ENCODE data around the gene CLCN6. TPM values are rescaled to one million over a fixed set of nuclear protein-coding genes. Genes with fewer than 3 reads are reported as not detected.

Gene CLCN6
- total and polyA plus RNA-seq, 4 experiments from 2014 or later, result 1.4 to 20.9 (median 11.7) TPM

GRCh38 chr1:11875094-11875493 is 69.1 kb downstream of the CLCN6 start:
- no peaks in the 10 kb centered on the region for H3K9me3 Mint-ChIP-seq
- H3K4me3 Mint-ChIP-seq, result no peak overlapping the region
- H3K27ac Mint-ChIP-seq, result no peak overlapping the region
- no peaks in the 10 kb centered on the region for H3K36me3 Mint-ChIP-seq
- no peaks in the 10 kb centered on the region for H3K36me3 ChIP-seq (ENCODE audit: insufficient read depth, low read length)
- H3K4me1 Mint-ChIP-seq, result no peaks in the 10 kb centered on the region
- CTCF ChIA-PET (ENCODE audit: partially characterized antibody), result no interaction called here
- POLR2A ChIA-PET (ENCODE audit: partially characterized antibody), result no interaction called here
- no peak overlapping the region for H3K4me3 ChIP-seq (ENCODE audit: low read length in 2 of 2)
- no peak for DNase-seq
- H3K9me3 ChIP-seq (ENCODE audit: control insufficient read depth in 1 of 2, low read length in 2 of 2), result no peaks in the 10 kb centered on the region
- H3K27me3 Mint-ChIP-seq, result peaks cover 12 to 18% of the 10 kb centered on the region in 2 donors
- H3K27ac ChIP-seq (ENCODE audit: low read depth, low read length), result no peak overlapping the region
- intact Hi-C loops (cut with micrococcal nuclease), result no loop called here
- H3K27me3 ChIP-seq (ENCODE audit: insufficient read depth, low read length), result no peaks in the 10 kb centered on the region
- H3K4me1 ChIP-seq (ENCODE audit: insufficient read depth, low read length), result no peaks in the 10 kb centered on the region

GRCh38 chr1:11877074-11877473 is 71.1 kb downstream of the CLCN6 start:
- peaks cover 14 to 27% of the 10 kb centered on the region in 2 donors for H3K27me3 Mint-ChIP-seq

GRCh38 chr1:11878081-11878890 is 72.3 kb downstream of the CLCN6 start:
- POLR2A ChIA-PET (ENCODE audit: partially characterized antibody), result interaction anchor here (1.2 kb wide), 1 partner anchor 29 kb away, joined by 3 read pairs; no protein-coding TSS in a partner anchor
- no peaks in the 10 kb centered on the region for H3K4me1 ChIP-seq (ENCODE audit: insufficient read depth, low read length)
- Mint-ChIP-seq H3K4me3 (no peak overlapping the region), H3K36me3 (no peaks in the 10 kb centered on the region), H3K27me3 (peaks cover 17 to 27% of the 10 kb centered on the region in 2 donors), H3K27ac (no peak overlapping the region), H3K9me3 (no peaks in the 10 kb centered on the region), H3K4me1 (no peaks in the 10 kb centered on the region)
- CTCF ChIA-PET (ENCODE audit: partially characterized antibody), result interaction anchor here (1.2 kb wide), 1 partner anchor 15 kb away, joined by 3 read pairs; no protein-coding TSS in a partner anchor
- no peaks in the 10 kb centered on the region for H3K27me3 ChIP-seq (ENCODE audit: insufficient read depth, low read length)
- H3K4me3 ChIP-seq (ENCODE audit: low read length in 2 of 2), result no peak overlapping the region
- intact Hi-C loops (cut with micrococcal nuclease), result no loop called here
- no peaks in the 10 kb centered on the region for H3K9me3 ChIP-seq (ENCODE audit: control insufficient read depth in 1 of 2, low read length in 2 of 2)
- H3K36me3 ChIP-seq (ENCODE audit: insufficient read depth, low read length), result no peaks in the 10 kb centered on the region
- H3K27ac ChIP-seq (ENCODE audit: low read depth, low read length), result no peak overlapping the region
- no peak for DNase-seq

More at GRCh38 chr1:11877074-11877473, 71.1 kb downstream of the CLCN6 start:
- Mint-ChIP-seq H3K9me3 (no peaks in the 10 kb centered on the region), H3K36me3 (no peaks in the 10 kb centered on the region), H3K27ac (no peak overlapping the region), H3K4me1 (no peaks in the 10 kb centered on the region), H3K4me3 (no peak overlapping the region)
- ChIA-PET POLR2A (ENCODE audit: partially characterized antibody) (no interaction called here), CTCF (ENCODE audit: partially characterized antibody) (no interaction called here)
- H3K4me1 ChIP-seq (ENCODE audit: insufficient read depth, low read length), result no peaks in the 10 kb centered on the region
- H3K9me3 ChIP-seq (ENCODE audit: control insufficient read depth in 1 of 2, low read length in 2 of 2), result no peaks in the 10 kb centered on the region
- H3K4me3 ChIP-seq (ENCODE audit: low read length in 2 of 2), result no peak overlapping the region
- intact Hi-C loops (cut with micrococcal nuclease), result no loop called here
- H3K36me3 ChIP-seq (ENCODE audit: insufficient read depth, low read length), result no peaks in the 10 kb centered on the region
- H3K27me3 ChIP-seq (ENCODE audit: insufficient read depth, low read length), result no peaks in the 10 kb centered on the region
- no peak for DNase-seq
- no peak overlapping the region for H3K27ac ChIP-seq (ENCODE audit: low read depth, low read length)

GRCh38 chr1:11878891-11879190 is 72.8 kb downstream of the CLCN6 start:
- no peak overlapping the region for H3K27ac Mint-ChIP-seq
- H3K36me3 Mint-ChIP-seq, result no peaks in the 10 kb centered on the region
- Histone ChIP-seq H3K27me3 (ENCODE audit: insufficient read depth, low read length) (no peaks in the 10 kb centered on the region), H3K27ac (ENCODE audit: low read depth, low read length) (no peak overlapping the region), H3K4me1 (ENCODE audit: insufficient read depth, low read length) (no peaks in the 10 kb centered on the region), H3K36me3 (ENCODE audit: insufficient read depth, low read length) (no peaks in the 10 kb centered on the region), H3K9me3 (ENCODE audit: control insufficient read depth in 1 of 2, low read length in 2 of 2) (no peaks in the 10 kb centered on the region), H3K4me3 (ENCODE audit: low read length in 2 of 2) (no peak overlapping the region)
- intact Hi-C loops (cut with micrococcal nuclease), result no loop called here
- no peaks in the 10 kb centered on the region for H3K4me1 Mint-ChIP-seq
- H3K4me3 Mint-ChIP-seq, result no peak overlapping the region
- H3K27me3 Mint-ChIP-seq, result peaks cover 17 to 25% of the 10 kb centered on the region in 2 donors
- CTCF ChIA-PET (ENCODE audit: partially characterized antibody), result no interaction called here
- no peak for DNase-seq
- H3K9me3 Mint-ChIP-seq, result no peaks in the 10 kb centered on the region
- POLR2A ChIA-PET (ENCODE audit: partially characterized antibody), result interaction anchor here (1.2 kb wide), 1 partner anchor 29 kb away, joined by 3 read pairs; no protein-coding TSS in a partner anchor

- H3K9me3 ChIP-seq (ENCODE audit: control insufficient read depth in 1 of 2, low read length in 2 of 2), result no peaks in the 10 kb centered on the region
- no peaks in the 10 kb centered on the region for H3K9me3 Mint-ChIP-seq
- no peaks in the 10 kb centered on the region for H3K27me3 ChIP-seq (ENCODE audit: insufficient read depth, low read length)
- H3K27me3 Mint-ChIP-seq, result peaks cover 15 to 19% of the 10 kb centered on the region in 2 donors
- ChIA-PET CTCF (ENCODE audit: partially characterized antibody) (interaction anchor here (1.1 kb wide), 1 partner anchor 382 kb away, joined by 3 read pairs; no protein-coding TSS in a partner anchor), POLR2A (ENCODE audit: partially characterized antibody) (interaction anchor here (1.2 kb wide), 1 partner anchor 28 kb away, joined by 3 read pairs; no protein-coding TSS in a partner anchor)
- intact Hi-C loops (cut with micrococcal nuclease), result no loop called here
- no peak overlapping the region for H3K4me3 ChIP-seq (ENCODE audit: low read length in 2 of 2)
- H3K4me3 Mint-ChIP-seq, result no peak overlapping the region
- no peak for DNase-seq
- no peak overlapping the region for H3K27ac Mint-ChIP-seq
- no peaks in the 10 kb centered on the region for H3K36me3 ChIP-seq (ENCODE audit: insufficient read depth, low read length)
- H3K4me1 ChIP-seq (ENCODE audit: insufficient read depth, low read length), result no peaks in the 10 kb centered on the region
- no peaks in the 10 kb centered on the region for H3K4me1 Mint-ChIP-seq
- no peak overlapping the region for H3K27ac ChIP-seq (ENCODE audit: low read depth, low read length)
- H3K36me3 Mint-ChIP-seq, result no peaks in the 10 kb centered on the region
Measured at GRCh38 chr1:11879311-11880180, 73.6 kb downstream of the CLCN6 start.

GRCh38 chr1:11880181-11880575 is 74.2 kb downstream of the CLCN6 start:
- POLR2A ChIA-PET (ENCODE audit: partially characterized antibody), result no interaction called here
- H3K27ac ChIP-seq (ENCODE audit: low read depth, low read length), result no peak overlapping the region
- no peaks in the 10 kb centered on the region for H3K36me3 Mint-ChIP-seq
- no peak overlapping the region for H3K27ac Mint-ChIP-seq
- intact Hi-C loops (cut with micrococcal nuclease), result no loop called here
- H3K36me3 ChIP-seq (ENCODE audit: insufficient read depth, low read length), result no peaks in the 10 kb centered on the region
- peaks cover 15 to 18% of the 10 kb centered on the region in 2 donors for H3K27me3 Mint-ChIP-seq
- no peaks in the 10 kb centered on the region for H3K4me1 ChIP-seq (ENCODE audit: insufficient read depth, low read length)
- no peaks in the 10 kb centered on the region for H3K9me3 ChIP-seq (ENCODE audit: control insufficient read depth in 1 of 2, low read length in 2 of 2)
- no peaks in the 10 kb centered on the region for H3K27me3 ChIP-seq (ENCODE audit: insufficient read depth, low read length)
- H3K4me3 Mint-ChIP-seq, result no peak overlapping the region
- H3K9me3 Mint-ChIP-seq, result no peaks in the 10 kb centered on the region
- DNase-seq, result no peak
- no peaks in the 10 kb centered on the region for H3K4me1 Mint-ChIP-seq
- no peak overlapping the region for H3K4me3 ChIP-seq (ENCODE audit: low read length in 2 of 2)
- CTCF ChIA-PET (ENCODE audit: partially characterized antibody), result interaction anchor here (1.1 kb wide), 1 partner anchor 382 kb away, joined by 3 read pairs; no protein-coding TSS in a partner anchor

Data from CD4-positive, alpha-beta memory T cell (primary cell).